Kidney (tissue), 14 donors: ENCODE results near the gene EXOC3. TPM values are rescaled to one million over a fixed set of nuclear protein-coding genes. Genes with fewer than 3 reads are reported as not detected.

Experiments
- DNase-seq, 5 donors: peaks; one replicate each; pipeline ENCODE4 v3.0.0-alpha.2; 2013 to 2020
- FAIRE-seq: peaks from 2 replicates; lab custom pipeline; 2012; peaks lifted over from hg19 to GRCh38; lab: Jason Lieb, UNC
- H3K27ac ChIP-seq, 2 donors: one replicate each; pipeline ENCODE4 v1.7.0; 2013; ENCODE audit warnings: low read depth in 2 of 2, low read length in 2 of 2, inconsistent platforms in 1 of 2
- H3K27me3 ChIP-seq: one replicate; pipeline ENCODE4 v1.7.1; 2013; ENCODE audit warnings: low read length, inconsistent platforms; ENCODE audit not compliant: control insufficient read depth, insufficient read depth
- H3K36me3 ChIP-seq, 3 donors: one replicate each; pipeline versions ENCODE4 v1.7.0 to v1.7.1; 2013; ENCODE audit warnings: low read length in 3 of 3, control low read depth in 1 of 3, inconsistent platforms in 1 of 3; ENCODE audit not compliant: insufficient read depth in 3 of 3, control insufficient read depth in 2 of 3
- H3K4me1 ChIP-seq, 3 donors: one replicate each; pipeline versions ENCODE4 v1.7.0 to v1.7.1; 2013; ENCODE audit warnings: low read length in 3 of 3, inconsistent platforms in 1 of 3, low read depth in 1 of 3; ENCODE audit not compliant: control insufficient read depth in 2 of 3, insufficient read depth in 2 of 3
- H3K4me3 ChIP-seq, 3 donors: one replicate each; pipeline versions ENCODE4 v1.7.0 to v1.8.1; 2013; ENCODE audit warnings: low read length in 3 of 3, control low read depth in 1 of 3, inconsistent platforms in 1 of 3
- H3K9ac ChIP-seq, 3 donors: one replicate each; pipeline versions ENCODE4 v1.7.0 to v1.7.1; 2013; ENCODE audit warnings: low read length in 3 of 3, control low read depth in 1 of 3, inconsistent platforms in 1 of 3
- H3K9me3 ChIP-seq, 3 donors: one replicate each; pipeline versions ENCODE4 v1.7.0 to v1.7.1; 2013; ENCODE audit warnings: low read length in 3 of 3, control low read depth in 1 of 3, inconsistent platforms in 1 of 3; ENCODE audit not compliant: control insufficient read depth in 2 of 3, insufficient read depth in 1 of 3
- intact Hi-C: fragments of 100-400 bp; cut with DNase I; formaldehyde crosslinking; loops from one replicate; pipeline ENCODE4 v1.11.1; 2022
- polyA plus RNA-seq: library from polyadenylated mRNA; stranded (reverse); fragments of 350-450 nt; fragmentation: Illumina TruSeq; extraction: RNeasy Lipid Tissue Mini Kit (QIAGEN cat#74804); gene quantifications from one replicate; pipeline ENCODE4 v1.2.3, GENCODE V29; 2014; ENCODE audit warnings: low read depth, low replicate concordance; ENCODE audit not compliant: insufficient read depth
- total RNA-seq: library from RNA; stranded (reverse); fragmentation: NEBNext Ultra II Directional; extraction: Animal tissue kit (Norgen Biotek cat#: 25700); gene quantifications from one replicate; pipeline ENCODE4 v1.2.1, GENCODE V29; 2021
- TF ChIP-seq, protein P1 (sequence below): IDR thresholded peaks from 3 replicates; pipeline ENCODE4 v1.5.1; 2012; ENCODE audit warnings: mild to moderate bottlenecking, moderate library complexity, borderline replicate concordance; ENCODE audit not compliant: insufficient read depth; ENCODE audit errors: extremely low read depth
- donor health status: control.
- donor health status: control.
- donor health status: control.
- donor health status: control.
- donor health status: control.
- donor health status: DM: yes; HTN: yes; CAD: no.
- donor health status: Normal renal cell carcinoma (clear cell type).

EXOC3 gene
- total and polyA plus RNA-seq, 2 donors from 2014 or later = 40.5 to 71.5 TPM

GRCh38 chr5:430214-430925 lies 12.6 kb upstream of the EXOC3 start:
- H3K27ac ChIP-seq = no peak overlapping the region

DNA sequence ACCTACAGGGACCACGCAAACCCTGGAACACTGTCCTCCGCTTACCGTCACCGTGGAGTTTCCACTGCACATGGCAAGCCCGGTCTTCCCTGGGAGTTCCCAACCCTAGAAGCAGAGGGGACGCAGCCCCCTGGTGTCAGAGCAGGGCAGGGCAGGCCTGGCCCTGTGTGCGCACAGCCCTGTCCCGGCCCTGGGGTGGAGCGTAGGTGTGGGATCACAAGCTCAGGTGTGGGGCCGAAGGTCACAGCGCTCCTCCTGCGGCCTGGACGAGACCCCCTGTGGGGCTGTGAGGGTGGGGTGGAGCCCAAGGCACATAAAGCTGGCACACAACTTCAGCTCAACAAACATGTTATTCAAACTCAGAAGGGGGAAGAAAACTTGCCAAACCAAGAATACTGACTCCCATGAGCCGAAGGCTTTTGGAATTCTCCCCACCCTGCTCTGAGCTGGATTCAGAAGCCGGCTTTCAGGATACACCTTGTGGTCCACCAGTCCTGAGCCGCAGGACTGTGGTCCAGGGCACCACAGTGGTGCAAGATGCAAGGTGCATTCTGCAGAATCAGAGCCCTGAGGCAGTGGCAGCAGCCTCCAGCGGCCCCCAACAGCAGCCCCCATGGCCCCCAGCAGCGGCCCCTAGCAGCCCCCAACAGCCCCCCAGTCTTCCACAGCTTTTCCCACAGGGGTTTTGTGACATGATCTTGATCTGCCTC lies 11.8 kb upstream of the EXOC3 start:
- intact Hi-C loops = no loop called here
- H3K9me3 ChIP-seq = no peaks in the 10 kb centered on the region
- H3K36me3 ChIP-seq = no peaks in the 10 kb centered on the region
- H3K9ac ChIP-seq = no peak overlapping the region
- no peaks in the 10 kb centered on the region for H3K27me3 ChIP-seq
- no peaks in the 10 kb centered on the region for H3K4me1 ChIP-seq
- FAIRE-seq = no peak
- no peak overlapping the region for H3K27ac ChIP-seq
- no peak overlapping the region for H3K4me3 ChIP-seq
- DNase-seq = peak; percentile 53 to 74 (median 65)
- TF ChIP-seq, protein P1, sequence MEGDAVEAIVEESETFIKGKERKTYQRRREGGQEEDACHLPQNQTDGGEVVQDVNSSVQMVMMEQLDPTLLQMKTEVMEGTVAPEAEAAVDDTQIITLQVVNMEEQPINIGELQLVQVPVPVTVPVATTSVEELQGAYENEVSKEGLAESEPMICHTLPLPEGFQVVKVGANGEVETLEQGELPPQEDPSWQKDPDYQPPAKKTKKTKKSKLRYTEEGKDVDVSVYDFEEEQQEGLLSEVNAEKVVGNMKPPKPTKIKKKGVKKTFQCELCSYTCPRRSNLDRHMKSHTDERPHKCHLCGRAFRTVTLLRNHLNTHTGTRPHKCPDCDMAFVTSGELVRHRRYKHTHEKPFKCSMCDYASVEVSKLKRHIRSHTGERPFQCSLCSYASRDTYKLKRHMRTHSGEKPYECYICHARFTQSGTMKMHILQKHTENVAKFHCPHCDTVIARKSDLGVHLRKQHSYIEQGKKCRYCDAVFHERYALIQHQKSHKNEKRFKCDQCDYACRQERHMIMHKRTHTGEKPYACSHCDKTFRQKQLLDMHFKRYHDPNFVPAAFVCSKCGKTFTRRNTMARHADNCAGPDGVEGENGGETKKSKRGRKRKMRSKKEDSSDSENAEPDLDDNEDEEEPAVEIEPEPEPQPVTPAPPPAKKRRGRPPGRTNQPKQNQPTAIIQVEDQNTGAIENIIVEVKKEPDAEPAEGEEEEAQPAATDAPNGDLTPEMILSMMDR = peak; percentile 42

More at GRCh38 chr5:430214-430925, 12.6 kb upstream of the EXOC3 start:
- H3K36me3 ChIP-seq = no peaks in the 10 kb centered on the region
- no peaks in the 10 kb centered on the region for H3K9me3 ChIP-seq
- TF ChIP-seq, protein P1 = no peak
- H3K9ac ChIP-seq = no peak overlapping the region
- H3K27me3 ChIP-seq = no peaks in the 10 kb centered on the region
- no peaks in the 10 kb centered on the region for H3K4me1 ChIP-seq
- no peak for FAIRE-seq
- intact Hi-C loops = no loop called here
- DNase-seq = peak in 2 of 5 donors; percentile 35 to 43
- no peak overlapping the region for H3K4me3 ChIP-seq

GRCh38 chr5:431711-432050 lies 11.3 kb upstream of the EXOC3 start:
- Histone ChIP-seq H3K27me3 (no peaks in the 10 kb centered on the region), H3K9me3 (no peaks in the 10 kb centered on the region), H3K36me3 (no peaks in the 10 kb centered on the region), H3K9ac (no peak overlapping the region), H3K4me1 (no peaks in the 10 kb centered on the region), H3K4me3 (no peak overlapping the region), H3K27ac (no peak overlapping the region)
- FAIRE-seq (no peak), DNase-seq (peak in 2 of 5 donors; percentile 19 to 20)
- intact Hi-C loops = no loop called here
- TF ChIP-seq, protein P1 = no peak
